Astrocyte (in vitro differentiated cells and primary cell): Measurements from ENCODE around the gene STX16. TPM values are rescaled to one million over a fixed set of nuclear protein-coding genes. Genes with fewer than 3 reads are reported as not detected.

Experiments
- DNase-seq: peaks from one replicate; pipeline ENCODE4 v3.0.0-alpha.2; 2010; ENCODE audit warnings: low read depth
- FAIRE-seq: peaks from 2 replicates; lab custom pipeline; 2011; peaks lifted over from hg19 to GRCh38; lab: Jason Lieb, UNC
- H2AFZ ChIP-seq: 2 replicates; pipeline ENCODE4 v1.6.0; 2012; ENCODE audit warnings: low read depth, low read length, inconsistent platforms
- H3K27ac ChIP-seq: 2 replicates; pipeline ENCODE4 v1.5.1; 2011; ENCODE audit warnings: low read depth, low read length, inconsistent platforms
- H3K27me3 ChIP-seq: 2 replicates; pipeline ENCODE4 v1.6.0; 2011; ENCODE audit warnings: low read length, inconsistent platforms; ENCODE audit not compliant: insufficient read depth
- H3K36me3 ChIP-seq: 2 replicates; pipeline ENCODE4 v1.5.1; 2011; ENCODE audit warnings: low read length, inconsistent platforms; ENCODE audit not compliant: insufficient read depth
- H3K4me1 ChIP-seq: 2 replicates; pipeline ENCODE4 v1.5.1; 2011; ENCODE audit warnings: low read length, inconsistent platforms; ENCODE audit not compliant: insufficient read depth
- H3K4me2 ChIP-seq: 2 replicates; pipeline ENCODE4 v1.6.0; 2012; ENCODE audit warnings: low read length, inconsistent platforms
- H3K4me3 ChIP-seq: 2 replicates; pipeline ENCODE4 v1.5.1; 2011; ENCODE audit warnings: low read depth, mild to moderate bottlenecking, low read length, inconsistent platforms; ENCODE audit not compliant: insufficient read depth
- H3K79me2 ChIP-seq: 2 replicates; pipeline ENCODE4 v1.6.0; 2012; ENCODE audit warnings: mild to moderate bottlenecking, low read length, inconsistent platforms; ENCODE audit not compliant: insufficient read depth
- H3K9ac ChIP-seq: 2 replicates; pipeline ENCODE4 v1.6.0; 2012; ENCODE audit warnings: mild to moderate bottlenecking, low read length, inconsistent platforms
- H3K9me3 ChIP-seq: 2 replicates; pipeline ENCODE4 v1.5.1; 2012; ENCODE audit warnings: low read depth, mild to moderate bottlenecking, low read length, inconsistent platforms; ENCODE audit not compliant: insufficient read depth
- H4K20me1 ChIP-seq: 2 replicates; pipeline ENCODE4 v1.6.0; 2012; ENCODE audit warnings: low read length, inconsistent platforms; ENCODE audit not compliant: insufficient read depth
- H3K27ac Mint-ChIP-seq: one replicate; pipeline ENCODE4 v1.8.0; 2021; ENCODE audit warnings: mild to moderate bottlenecking, mixed read lengths; ENCODE audit not compliant: unreplicated experiment
- H3K27me3 Mint-ChIP-seq: one replicate; pipeline ENCODE4 v1.8.0; 2021; ENCODE audit warnings: low read depth, mixed read lengths; ENCODE audit not compliant: unreplicated experiment
- H3K36me3 Mint-ChIP-seq: one replicate; pipeline ENCODE4 v1.8.0; 2021; ENCODE audit warnings: low read depth, mixed read lengths; ENCODE audit not compliant: unreplicated experiment
- H3K4me1 Mint-ChIP-seq: one replicate; pipeline ENCODE4 v1.8.0; 2021; ENCODE audit warnings: low read depth, mixed read lengths; ENCODE audit not compliant: unreplicated experiment
- H3K4me3 Mint-ChIP-seq: one replicate; pipeline ENCODE4 v1.8.0; 2021; ENCODE audit warnings: mild to moderate bottlenecking, moderate library complexity, mixed read lengths; ENCODE audit not compliant: unreplicated experiment
- H3K9me3 Mint-ChIP-seq: one replicate; pipeline ENCODE4 v1.8.0; 2021; ENCODE audit warnings: mild to moderate bottlenecking, mixed read lengths; ENCODE audit not compliant: unreplicated experiment
- EZH2 ChIP-seq: IDR thresholded peaks from 2 replicates; pipeline ENCODE4 v1.6.1; 2012; ENCODE audit warnings: mild to moderate bottlenecking, low read length, inconsistent platforms; ENCODE audit not compliant: insufficient read depth
- total RNA-seq: library from RNA; stranded (reverse); gene quantifications from 2 replicates; pipeline ENCODE4 v1.2.1, GENCODE V29; 2021
- TF ChIP-seq, protein P1 (sequence below): IDR thresholded peaks from 2 replicates; pipeline ENCODE4 v1.5.1; 2011; ENCODE audit warnings: low read depth, mild to moderate bottlenecking, inconsistent platforms, low read length, moderate library complexity; ENCODE audit not compliant: insufficient read depth

Gene STX16
- total RNA-seq, 1 donor from 2014 or later: 59.3 TPM

GRCh38 chr20:58619864-58620431 is 31.1 kb upstream of the STX16 start:
- Histone ChIP-seq H3K27ac (no peak overlapping the region), H3K9ac (no peak overlapping the region), H3K9me3 (peaks cover 20% of the 10 kb centered on the region), H3K79me2 (no peaks in the 10 kb centered on the region), H4K20me1 (no peaks in the 10 kb centered on the region), H2AFZ (no peak overlapping the region), H3K4me1 (peaks cover 40% of the 10 kb centered on the region), H3K27me3 (no peaks in the 10 kb centered on the region), H3K36me3 (no peaks in the 10 kb centered on the region), H3K4me3 (no peak overlapping the region), H3K4me2 (no peak overlapping the region)
- peaks cover 10% of the 10 kb centered on the region for H3K9me3 Mint-ChIP-seq
- H3K4me3 Mint-ChIP-seq: no peak overlapping the region
- no peak for DNase-seq
- H3K27me3 Mint-ChIP-seq: no peaks in the 10 kb centered on the region
- no peak overlapping the region for H3K27ac Mint-ChIP-seq
- peaks cover 4% of the 10 kb centered on the region for H3K36me3 Mint-ChIP-seq
- peaks cover 5% of the 10 kb centered on the region for H3K4me1 Mint-ChIP-seq
- no peak for TF ChIP-seq EZH2
- TF ChIP-seq, protein P1, sequence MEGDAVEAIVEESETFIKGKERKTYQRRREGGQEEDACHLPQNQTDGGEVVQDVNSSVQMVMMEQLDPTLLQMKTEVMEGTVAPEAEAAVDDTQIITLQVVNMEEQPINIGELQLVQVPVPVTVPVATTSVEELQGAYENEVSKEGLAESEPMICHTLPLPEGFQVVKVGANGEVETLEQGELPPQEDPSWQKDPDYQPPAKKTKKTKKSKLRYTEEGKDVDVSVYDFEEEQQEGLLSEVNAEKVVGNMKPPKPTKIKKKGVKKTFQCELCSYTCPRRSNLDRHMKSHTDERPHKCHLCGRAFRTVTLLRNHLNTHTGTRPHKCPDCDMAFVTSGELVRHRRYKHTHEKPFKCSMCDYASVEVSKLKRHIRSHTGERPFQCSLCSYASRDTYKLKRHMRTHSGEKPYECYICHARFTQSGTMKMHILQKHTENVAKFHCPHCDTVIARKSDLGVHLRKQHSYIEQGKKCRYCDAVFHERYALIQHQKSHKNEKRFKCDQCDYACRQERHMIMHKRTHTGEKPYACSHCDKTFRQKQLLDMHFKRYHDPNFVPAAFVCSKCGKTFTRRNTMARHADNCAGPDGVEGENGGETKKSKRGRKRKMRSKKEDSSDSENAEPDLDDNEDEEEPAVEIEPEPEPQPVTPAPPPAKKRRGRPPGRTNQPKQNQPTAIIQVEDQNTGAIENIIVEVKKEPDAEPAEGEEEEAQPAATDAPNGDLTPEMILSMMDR: no peak
- no peak for FAIRE-seq

- Mint-ChIP-seq H3K4me3 (no peak overlapping the region), H3K9me3 (peaks cover 5% of the 10 kb centered on the region), H3K27ac (peak overlapping the region; percentile 15), H3K27me3 (no peaks in the 10 kb centered on the region), H3K4me1 (peaks cover 12% of the 10 kb centered on the region), H3K36me3 (peaks cover 5% of the 10 kb centered on the region)
- Histone ChIP-seq H3K27me3 (no peaks in the 10 kb centered on the region), H2AFZ (no peak overlapping the region), H3K9me3 (peaks cover 17% of the 10 kb centered on the region), H4K20me1 (no peaks in the 10 kb centered on the region), H3K4me2 (peak overlapping the region; percentile 63), H3K4me3 (no peak overlapping the region), H3K79me2 (no peaks in the 10 kb centered on the region), H3K36me3 (no peaks in the 10 kb centered on the region), H3K27ac (peak overlapping the region; percentile 99), H3K9ac (peak overlapping the region; percentile 34), H3K4me1 (peaks cover 41% of the 10 kb centered on the region)
- DNase-seq: no peak
- TF ChIP-seq EZH2: no peak
- TF ChIP-seq, protein P1: peak; percentile 13
- no peak for FAIRE-seq
Observed at GRCh38 chr20:58621906-58622548, 29.1 kb upstream of the STX16 start.
